Measurements from ENCODE around the gene CACNA1D.

- TF ChIP-seq POLR2A (IDR thresholded peaks at IDR 0.05): no peak
- TF ChIP-seq, protein P1, sequence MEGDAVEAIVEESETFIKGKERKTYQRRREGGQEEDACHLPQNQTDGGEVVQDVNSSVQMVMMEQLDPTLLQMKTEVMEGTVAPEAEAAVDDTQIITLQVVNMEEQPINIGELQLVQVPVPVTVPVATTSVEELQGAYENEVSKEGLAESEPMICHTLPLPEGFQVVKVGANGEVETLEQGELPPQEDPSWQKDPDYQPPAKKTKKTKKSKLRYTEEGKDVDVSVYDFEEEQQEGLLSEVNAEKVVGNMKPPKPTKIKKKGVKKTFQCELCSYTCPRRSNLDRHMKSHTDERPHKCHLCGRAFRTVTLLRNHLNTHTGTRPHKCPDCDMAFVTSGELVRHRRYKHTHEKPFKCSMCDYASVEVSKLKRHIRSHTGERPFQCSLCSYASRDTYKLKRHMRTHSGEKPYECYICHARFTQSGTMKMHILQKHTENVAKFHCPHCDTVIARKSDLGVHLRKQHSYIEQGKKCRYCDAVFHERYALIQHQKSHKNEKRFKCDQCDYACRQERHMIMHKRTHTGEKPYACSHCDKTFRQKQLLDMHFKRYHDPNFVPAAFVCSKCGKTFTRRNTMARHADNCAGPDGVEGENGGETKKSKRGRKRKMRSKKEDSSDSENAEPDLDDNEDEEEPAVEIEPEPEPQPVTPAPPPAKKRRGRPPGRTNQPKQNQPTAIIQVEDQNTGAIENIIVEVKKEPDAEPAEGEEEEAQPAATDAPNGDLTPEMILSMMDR (IDR thresholded peaks at IDR 0.05): no peak
These were observed 12.2 kb upstream of the CACNA1D start for GRCh38 chr3:53482227-53482626.
